ENCODE results near the gene CCDC157. TPM values are rescaled to one million over a fixed set of nuclear protein-coding genes. Genes with fewer than 3 reads are reported as not detected.

Gene CCDC157
- total and polyA plus RNA-seq, 10 of the 15 experiments (the other 5 are each of a cell fraction or from before 2014, with no cell fraction given), result 0.10 to 2.8 (median 1.2) TPM

- Histone ChIP-seq H3K9ac (ENCODE audit: control insufficient read depth, insufficient read depth, low read length) (no peak overlapping the region), H3K4me3 (no peak overlapping the region), H3K36me3 (ENCODE audit: control insufficient read depth in 2 of 2, insufficient read depth in 2 of 2, low read length in 1 of 2) (peaks cover 55 to 59% of the 10 kb centered on the region in 2 experiments), H3K27ac (ENCODE audit: control insufficient read depth, insufficient read depth) (no peak overlapping the region), H3K9me3 (replicated peaks; ENCODE audit: control insufficient read depth, insufficient read depth, low read length) (no peaks in the 10 kb centered on the region), H4K20me1 (ENCODE audit: control insufficient read depth, insufficient read depth) (no peaks in the 10 kb centered on the region), H3K4me1 (ENCODE audit: control insufficient read depth, insufficient read depth, low read length) (no peaks in the 10 kb centered on the region), H3K27me3 (replicated peaks in 1 of 2; ENCODE audit: control insufficient read depth in 2 of 2, insufficient read depth in 2 of 2, low read length in 1 of 2) (no peaks in the 10 kb centered on the region), H3K79me2 (ENCODE audit: control insufficient read depth, insufficient read depth, low read length) (no peaks in the 10 kb centered on the region), H3K4me2 (ENCODE audit: control insufficient read depth, insufficient read depth) (no peak overlapping the region), H2AFZ (ENCODE audit: control insufficient read depth, low read depth, low read length) (no peak overlapping the region)
- TF ChIP-seq POLR2A (IDR thresholded peaks at IDR 0.05; ENCODE audit: low read depth, low read length) (0 out of 2 replicates have a peak, but pooled peaks have one; percentile 15), PKNOX1 (IDR thresholded peaks at IDR 0.05) (no peak)
- ATAC-seq (no peak), FAIRE-seq (no peak), DNase-seq (ENCODE audit: low read depth, low spot score) (no peak)
- intact Hi-C loops (cut with micrococcal nuclease; ENCODE audit: unreplicated experiment) (no loop called here), in situ Hi-C loops (cut with MboI) (no loop called here)
- ChIA-PET POLR2A (interaction anchor here (0.6 to 1.6 kb wide), 2 partner anchors 9 to 308 kb away, joined by 3 to 5 read pairs; no protein-coding TSS in a partner anchor), RAD21 (ENCODE audit: unreplicated experiment) (no interaction called here), SMC1A (ENCODE audit: uncharacterized antibody, unreplicated experiment) (interaction anchor here (1.2 kb wide), 1 partner anchor 27 kb away, joined by 3 read pairs; no protein-coding TSS in a partner anchor), CTCF (interaction anchor here (0.7 to 3.4 kb wide), 3 partner anchors 31 to 233 kb away, joined by 3 to 15 read pairs (median 3); no protein-coding TSS in a partner anchor)
- no TSS peak for BruUV-seq (replicated peaks)
- WGBS (ENCODE audit: insufficient coverage, insufficient replicate concordance, low lambda C conversion rate, missing lambda C conversion rate), result 81% methylated on average over 14 of the region's 16 CpGs
These were observed 15.7 kb upstream of the CCDC157 start for GRCh38 chr22:30340911-30341685.

GRCh38 chr22:30344447-30345200 lies 12.2 kb upstream of the CCDC157 start:
- ChIA-PET RAD21 (ENCODE audit: unreplicated experiment) (interaction anchor here (1.0 kb wide), 1 partner anchor 57 kb away, joined by 3 read pairs; no protein-coding TSS in a partner anchor), SMC1A (ENCODE audit: uncharacterized antibody, unreplicated experiment) (no interaction called here), POLR2A (interaction anchor here (1.0 kb wide), 1 partner anchor 19 kb away, joined by 3 read pairs; no protein-coding TSS in a partner anchor), CTCF (interaction anchor here (1.2 kb wide), 1 partner anchor 9 kb away, joined by 3 read pairs; no protein-coding TSS in a partner anchor)
- H3K36me3 ChIP-seq (ENCODE audit: control insufficient read depth in 2 of 2, insufficient read depth in 2 of 2, low read length in 1 of 2), result peaks cover 42 to 44% of the 10 kb centered on the region in 2 experiments
- H3K4me3 ChIP-seq, result no peak overlapping the region
- no peak overlapping the region for H2AFZ ChIP-seq (ENCODE audit: control insufficient read depth, low read depth, low read length)
- no peaks in the 10 kb centered on the region for H3K27me3 ChIP-seq (replicated peaks in 1 of 2; ENCODE audit: control insufficient read depth in 2 of 2, insufficient read depth in 2 of 2, low read length in 1 of 2)
- no peaks in the 10 kb centered on the region for H3K9me3 ChIP-seq (replicated peaks; ENCODE audit: control insufficient read depth, insufficient read depth, low read length)
- no peak overlapping the region for H3K9ac ChIP-seq (ENCODE audit: control insufficient read depth, insufficient read depth, low read length)
- no peak overlapping the region for H3K27ac ChIP-seq (ENCODE audit: control insufficient read depth, insufficient read depth)
- DNase-seq (ENCODE audit: low read depth, low spot score) (no peak), ATAC-seq (no peak), FAIRE-seq (no peak)
- peaks cover 22% of the 10 kb centered on the region for H3K79me2 ChIP-seq (ENCODE audit: control insufficient read depth, insufficient read depth, low read length)
- H3K4me1 ChIP-seq (ENCODE audit: control insufficient read depth, insufficient read depth, low read length), result peaks cover 13% of the 10 kb centered on the region
- in situ Hi-C loops (cut with MboI) (no loop called here), intact Hi-C loops (cut with micrococcal nuclease; ENCODE audit: unreplicated experiment) (no loop called here)
- whole genome bisulfite sequencing (ENCODE audit: insufficient coverage, insufficient replicate concordance, low lambda C conversion rate, missing lambda C conversion rate), result 94% methylated on average over 13 of the region's 13 CpGs
- no peak overlapping the region for H3K4me2 ChIP-seq (ENCODE audit: control insufficient read depth, insufficient read depth)
- BruUV-seq (replicated peaks), result no TSS peak
- no peaks in the 10 kb centered on the region for H4K20me1 ChIP-seq (ENCODE audit: control insufficient read depth, insufficient read depth)
- TF ChIP-seq, protein P1, sequence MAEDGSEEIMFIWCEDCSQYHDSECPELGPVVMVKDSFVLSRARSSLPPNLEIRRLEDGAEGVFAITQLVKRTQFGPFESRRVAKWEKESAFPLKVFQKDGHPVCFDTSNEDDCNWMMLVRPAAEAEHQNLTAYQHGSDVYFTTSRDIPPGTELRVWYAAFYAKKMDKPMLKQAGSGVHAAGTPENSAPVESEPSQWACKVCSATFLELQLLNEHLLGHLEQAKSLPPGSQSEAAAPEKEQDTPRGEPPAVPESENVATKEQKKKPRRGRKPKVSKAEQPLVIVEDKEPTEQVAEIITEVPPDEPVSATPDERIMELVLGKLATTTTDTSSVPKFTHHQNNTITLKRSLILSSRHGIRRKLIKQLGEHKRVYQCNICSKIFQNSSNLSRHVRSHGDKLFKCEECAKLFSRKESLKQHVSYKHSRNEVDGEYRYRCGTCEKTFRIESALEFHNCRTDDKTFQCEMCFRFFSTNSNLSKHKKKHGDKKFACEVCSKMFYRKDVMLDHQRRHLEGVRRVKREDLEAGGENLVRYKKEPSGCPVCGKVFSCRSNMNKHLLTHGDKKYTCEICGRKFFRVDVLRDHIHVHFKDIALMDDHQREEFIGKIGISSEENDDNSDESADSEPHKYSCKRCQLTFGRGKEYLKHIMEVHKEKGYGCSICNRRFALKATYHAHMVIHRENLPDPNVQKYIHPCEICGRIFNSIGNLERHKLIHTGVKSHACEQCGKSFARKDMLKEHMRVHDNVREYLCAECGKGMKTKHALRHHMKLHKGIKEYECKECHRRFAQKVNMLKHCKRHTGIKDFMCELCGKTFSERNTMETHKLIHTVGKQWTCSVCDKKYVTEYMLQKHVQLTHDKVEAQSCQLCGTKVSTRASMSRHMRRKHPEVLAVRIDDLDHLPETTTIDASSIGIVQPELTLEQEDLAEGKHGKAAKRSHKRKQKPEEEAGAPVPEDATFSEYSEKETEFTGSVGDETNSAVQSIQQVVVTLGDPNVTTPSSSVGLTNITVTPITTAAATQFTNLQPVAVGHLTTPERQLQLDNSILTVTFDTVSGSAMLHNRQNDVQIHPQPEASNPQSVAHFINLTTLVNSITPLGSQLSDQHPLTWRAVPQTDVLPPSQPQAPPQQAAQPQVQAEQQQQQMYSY (CRISPR knock-in tag; IDR thresholded peaks at IDR 0.05), result no peak
- no peak for TF ChIP-seq ELK1 (IDR thresholded peaks at IDR 0.05; ENCODE audit: low read depth, low read length)
- TF ChIP-seq PML (IDR thresholded peaks at IDR 0.05; ENCODE audit: low read length), result no peak
- TF ChIP-seq HDGF (IDR thresholded peaks at IDR 0.05), result no peak
- TF ChIP-seq RB1 (IDR thresholded peaks at IDR 0.05; ENCODE audit: borderline replicate concordance), result no peak
- TF ChIP-seq SUZ12 (IDR thresholded peaks at IDR 0.05; ENCODE audit: unreplicated experiment), result no peak
